ENCODE data around the gene MYG1.
A peak's percentile ranks its signal among the peaks of the same experiment; 100 is the strongest.
"Not testable (repeated sequence)": the region's sequence is repeated elsewhere in the genome, so short reads cannot be mapped to it uniquely, and the experiment has no call there.

Gene MYG1

DNA sequence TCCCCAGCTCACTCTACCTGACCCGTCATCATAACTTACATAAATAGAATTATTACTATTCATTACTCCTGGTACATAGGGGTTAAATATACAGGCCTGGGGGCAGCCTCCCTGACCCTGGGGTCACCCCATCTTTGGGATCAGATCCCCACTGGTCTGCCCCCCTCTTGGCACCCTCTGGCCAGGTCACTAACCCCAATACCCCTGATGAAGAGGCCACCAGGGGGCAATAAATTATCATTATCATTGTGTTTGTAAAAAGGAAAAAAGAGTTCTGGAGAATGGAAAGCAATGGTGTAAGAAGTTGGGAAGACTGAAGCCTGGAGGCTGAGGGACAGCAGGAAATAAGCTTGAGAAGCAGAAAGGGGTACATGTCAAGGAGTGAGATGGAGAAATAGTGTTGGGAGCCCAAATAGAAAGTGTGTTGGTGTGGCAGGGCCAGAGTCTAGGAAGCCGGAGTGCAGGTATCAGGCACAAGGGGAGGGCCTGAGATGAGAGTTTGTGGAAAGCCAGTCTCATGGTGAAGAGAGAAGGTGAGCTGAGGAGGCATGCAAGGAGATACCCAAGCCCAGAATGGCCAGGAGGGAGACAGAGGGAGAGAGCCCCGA lies 28.0 kb downstream of the MYG1 start:
- no peak for DNase-seq (ENCODE audit: low spot score)

DNA sequence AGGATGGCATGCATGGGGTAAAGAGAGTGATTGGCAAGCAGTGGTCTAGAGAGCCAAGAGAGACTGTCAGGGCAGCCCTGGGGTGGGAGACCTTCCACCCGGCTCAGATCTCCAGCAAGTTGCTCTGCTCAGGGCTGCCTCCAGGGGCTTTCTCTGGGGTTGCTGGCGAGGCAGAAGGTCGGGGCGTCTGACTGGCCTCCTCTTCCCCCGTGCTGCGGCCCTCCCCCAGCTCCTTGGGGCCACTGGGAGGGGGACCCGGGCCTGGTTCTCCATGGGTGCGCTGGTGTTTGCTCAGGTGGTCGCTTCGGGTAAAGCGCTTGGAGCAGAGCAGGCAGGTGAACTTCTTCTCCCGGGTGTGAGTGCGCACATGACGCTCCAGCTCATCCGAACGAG lies 28.5 kb downstream of the MYG1 start:
- DNase-seq (ENCODE audit: low spot score) = no peak

- no peak for DNase-seq (ENCODE audit: low spot score)
Measured at GRCh38 chr12:53330671-53331070, 31.2 kb downstream of the MYG1 start.

DNA sequence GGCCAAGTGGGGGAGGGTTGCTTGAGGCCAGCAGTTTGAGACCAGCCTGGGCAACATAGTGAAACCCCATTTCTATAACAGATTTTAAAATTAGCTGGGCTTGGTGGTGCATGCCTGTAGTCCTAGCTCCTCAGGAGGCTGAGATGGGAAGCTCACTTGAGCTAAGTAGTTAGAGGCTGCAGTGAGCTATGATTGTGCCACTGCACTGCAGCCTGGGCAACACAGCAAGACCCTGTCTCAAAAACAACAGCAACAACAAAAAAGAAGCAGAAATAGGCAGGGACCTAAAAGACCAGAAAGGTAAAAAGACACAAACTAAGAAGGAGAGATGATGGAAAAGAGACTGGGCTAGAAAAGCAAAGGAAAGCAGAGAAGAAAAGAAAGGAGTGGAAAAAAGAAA lies 32.8 kb downstream of the MYG1 start:
- not testable (repeated sequence) for DNase-seq (ENCODE audit: low spot score)

DNA sequence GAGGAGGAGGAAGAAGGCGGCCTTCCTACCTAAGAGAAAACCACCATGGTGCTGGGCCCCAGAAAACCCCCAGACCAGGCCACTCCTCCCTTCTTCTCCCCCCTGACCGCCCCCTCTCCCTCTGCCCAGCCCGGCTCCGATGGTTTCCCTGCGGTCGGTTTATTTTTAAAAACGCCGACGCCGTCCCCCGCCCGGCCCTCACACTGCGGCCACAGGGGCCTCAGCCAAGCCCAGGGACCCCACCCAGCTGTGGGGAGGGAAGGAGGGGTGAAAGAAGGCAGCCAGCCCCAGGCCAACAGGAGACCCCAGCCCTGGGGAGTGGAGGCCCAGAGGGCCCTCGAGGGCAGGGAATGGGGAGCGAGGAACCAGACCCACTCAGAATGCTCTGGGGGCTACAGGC lies 33.2 kb downstream of the MYG1 start:
- no peak for DNase-seq (ENCODE audit: low spot score)

- no peak for DNase-seq (ENCODE audit: low spot score)
Measured at GRCh38 chr12:53333289-53333688, 33.8 kb downstream of the MYG1 start.

DNA sequence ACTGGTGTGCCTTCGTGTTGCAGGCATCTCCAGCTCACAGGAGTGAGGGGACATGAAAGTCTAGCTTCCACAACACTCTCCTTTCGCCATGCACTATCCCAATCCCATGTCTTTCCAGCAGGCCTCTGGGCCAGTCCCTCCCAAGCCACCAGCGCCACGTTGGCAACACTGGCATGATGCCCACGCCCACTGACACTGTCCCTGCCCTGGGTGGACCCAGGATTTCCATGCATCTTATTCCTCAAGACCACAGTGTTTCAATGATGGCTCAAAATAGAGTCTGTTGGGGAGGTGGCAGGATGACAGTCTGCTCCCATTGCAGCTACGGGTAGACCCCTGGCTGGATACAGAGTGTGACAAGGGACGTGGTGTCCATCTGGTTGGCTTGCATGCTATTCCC lies 34.4 kb downstream of the MYG1 start:
- DNase-seq (ENCODE audit: low spot score) = no peak

DNA sequence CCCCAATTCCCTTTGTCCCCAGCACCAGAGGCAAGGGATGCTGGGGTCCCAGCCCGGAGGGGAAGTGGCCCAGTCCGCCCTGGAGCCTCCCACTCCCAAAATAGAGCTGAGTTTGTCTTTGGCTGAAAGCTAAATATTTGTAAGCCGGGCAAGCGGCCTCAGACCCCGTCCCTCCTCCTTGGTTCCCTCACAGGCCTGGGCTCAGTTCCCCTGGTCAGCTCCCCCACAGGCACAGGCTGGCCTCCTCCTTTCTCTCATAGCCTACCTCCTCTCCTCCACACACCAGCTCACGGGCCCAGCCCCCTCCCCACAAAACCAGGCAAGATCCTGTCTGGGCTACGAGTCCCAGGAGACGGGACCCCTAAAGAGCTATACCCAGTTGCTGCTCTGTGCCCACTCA lies 35.3 kb downstream of the MYG1 start:
- DNase-seq (ENCODE audit: low spot score) = no peak

DNA sequence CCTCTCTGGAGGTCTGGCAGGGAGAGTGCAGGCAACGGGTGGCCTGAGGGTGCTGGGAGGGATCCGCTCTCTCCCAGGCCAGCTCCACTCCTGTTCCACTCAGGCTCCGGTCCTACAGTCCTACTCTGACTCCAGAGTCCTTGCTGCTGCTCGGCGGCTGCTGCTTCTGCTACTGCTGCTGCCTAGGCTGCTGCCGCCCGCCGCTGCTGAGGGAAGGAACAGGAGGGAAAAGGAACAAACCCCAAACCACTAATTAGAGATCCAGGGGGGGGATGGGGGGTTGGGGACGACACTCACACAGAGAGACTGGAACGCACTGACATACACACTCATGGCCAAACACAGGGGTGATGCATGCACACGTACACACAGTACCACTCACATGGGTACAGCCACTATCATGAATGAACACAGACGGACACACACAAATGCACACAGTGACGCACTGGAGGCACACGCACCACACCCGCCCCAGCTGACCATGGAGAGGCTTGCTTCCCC lies 36.7 kb downstream of the MYG1 start, which contains the start of gene SP7:
Gene SP7 (minus strand): TSS at position 174 of the 501 bp plus-strand sequence. CDS start 708 bp downstream, outside the sequence.
- no peak for DNase-seq (ENCODE audit: low spot score)

DNA sequence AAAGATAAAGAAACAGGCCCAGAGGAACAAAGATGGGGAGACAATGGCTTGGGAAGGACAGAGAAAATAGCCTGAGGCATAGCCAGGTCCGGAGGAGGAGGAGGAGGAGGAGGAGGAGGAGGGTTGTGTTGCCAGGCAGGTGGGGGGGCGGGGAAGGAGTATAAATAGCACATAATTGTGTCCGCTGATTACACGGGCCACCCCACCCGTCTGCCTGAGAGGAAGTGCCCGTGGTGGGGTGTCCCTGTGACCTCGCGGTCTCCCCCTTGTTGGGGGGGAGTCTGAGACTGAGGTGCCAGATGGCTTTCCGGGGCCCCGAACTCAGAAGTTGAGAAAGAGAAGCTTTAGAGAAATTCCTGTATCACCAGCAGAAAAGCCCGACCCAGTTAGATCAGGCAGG lies 38.5 kb downstream of the MYG1 start:
- DNase-seq (ENCODE audit: low spot score) = no peak

GRCh38 chr12:53338916-53339315 lies 39.4 kb downstream of the MYG1 start:
- no peak for DNase-seq (ENCODE audit: low spot score)

DNA sequence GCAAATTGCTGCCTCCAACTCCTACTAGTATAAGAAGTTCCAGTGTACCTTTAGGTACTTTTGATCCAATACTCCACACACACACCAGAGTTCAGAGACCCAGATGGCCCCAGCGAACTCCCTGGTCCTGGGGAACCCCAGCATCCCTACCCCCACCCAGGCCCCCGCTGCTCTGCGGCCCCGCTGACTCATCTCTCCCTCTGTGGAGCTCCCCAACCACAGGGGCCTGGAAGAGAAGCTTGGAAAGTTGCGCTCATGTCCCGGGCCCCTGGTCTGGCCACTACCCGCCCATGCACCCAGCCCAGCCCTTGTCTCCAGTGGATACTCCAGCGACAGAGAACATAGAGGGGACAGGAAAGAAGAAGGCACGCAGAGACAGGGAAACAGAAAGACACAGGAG lies 40.9 kb downstream of the MYG1 start:
- no peak for DNase-seq (ENCODE audit: low spot score)

DNA sequence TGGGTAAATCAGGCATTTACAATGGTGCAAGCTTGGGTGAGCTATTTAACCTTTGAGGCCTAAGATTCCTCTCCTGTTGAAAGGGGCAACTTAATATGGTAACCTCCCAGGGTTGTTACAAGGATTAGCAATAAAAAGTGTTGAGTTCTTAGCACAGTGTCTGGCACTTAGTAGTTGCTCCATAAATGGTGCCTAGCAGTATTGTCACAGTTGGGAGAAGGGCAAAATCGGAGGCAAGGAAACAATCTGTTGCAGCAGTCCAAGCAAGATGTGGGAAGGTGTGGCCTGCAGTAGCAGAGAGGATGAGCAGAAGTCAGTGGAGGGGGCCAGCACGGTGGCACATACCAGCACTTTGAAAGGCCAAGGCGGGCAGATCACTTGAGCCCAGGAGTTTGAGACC lies 44.0 kb downstream of the MYG1 start:
- DNase-seq (ENCODE audit: low spot score) = no peak

- no peak for DNase-seq (ENCODE audit: low spot score)
Measured at GRCh38 chr12:53343969-53344368, 44.5 kb downstream of the MYG1 start.

GRCh38 chr12:53344487-53344823 lies 45.0 kb downstream of the MYG1 start:
- no peak for DNase-seq (ENCODE audit: low spot score)

DNA sequence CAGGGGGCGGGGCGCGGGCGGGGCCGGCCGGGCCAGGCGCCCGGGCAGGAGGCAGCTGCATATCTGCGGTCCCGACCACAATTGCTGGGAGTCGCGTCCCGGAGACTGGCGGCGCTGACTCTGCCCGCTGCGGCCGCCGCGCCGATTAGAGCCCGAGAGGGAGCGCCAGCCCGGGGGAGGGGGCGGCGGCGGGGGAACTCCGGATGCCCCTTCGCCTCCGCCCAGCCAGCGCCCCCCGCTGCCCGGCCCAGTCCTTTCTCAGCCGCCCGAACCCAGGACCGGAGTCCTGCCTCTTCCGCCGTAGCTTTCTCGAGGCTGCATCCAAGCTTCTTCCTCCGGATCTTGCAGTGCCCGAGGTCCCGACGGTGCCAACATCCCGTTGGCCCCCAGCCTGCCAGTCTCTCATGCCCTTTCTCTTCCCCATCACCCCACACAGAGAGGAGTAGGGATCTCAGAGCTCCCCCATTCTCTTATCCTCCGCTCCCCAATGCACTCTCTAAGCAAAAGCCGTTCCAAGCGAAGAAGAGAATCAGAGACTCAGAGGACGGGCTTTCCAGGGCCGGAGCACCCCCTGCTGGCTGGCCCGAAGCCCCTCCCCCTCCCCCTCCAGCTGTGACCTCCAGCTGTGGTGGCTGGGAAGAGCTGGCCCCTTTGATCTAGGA lies 45.5 kb downstream of the MYG1 start:
- peak; percentile 76 for DNase-seq (ENCODE audit: low spot score)

DNA sequence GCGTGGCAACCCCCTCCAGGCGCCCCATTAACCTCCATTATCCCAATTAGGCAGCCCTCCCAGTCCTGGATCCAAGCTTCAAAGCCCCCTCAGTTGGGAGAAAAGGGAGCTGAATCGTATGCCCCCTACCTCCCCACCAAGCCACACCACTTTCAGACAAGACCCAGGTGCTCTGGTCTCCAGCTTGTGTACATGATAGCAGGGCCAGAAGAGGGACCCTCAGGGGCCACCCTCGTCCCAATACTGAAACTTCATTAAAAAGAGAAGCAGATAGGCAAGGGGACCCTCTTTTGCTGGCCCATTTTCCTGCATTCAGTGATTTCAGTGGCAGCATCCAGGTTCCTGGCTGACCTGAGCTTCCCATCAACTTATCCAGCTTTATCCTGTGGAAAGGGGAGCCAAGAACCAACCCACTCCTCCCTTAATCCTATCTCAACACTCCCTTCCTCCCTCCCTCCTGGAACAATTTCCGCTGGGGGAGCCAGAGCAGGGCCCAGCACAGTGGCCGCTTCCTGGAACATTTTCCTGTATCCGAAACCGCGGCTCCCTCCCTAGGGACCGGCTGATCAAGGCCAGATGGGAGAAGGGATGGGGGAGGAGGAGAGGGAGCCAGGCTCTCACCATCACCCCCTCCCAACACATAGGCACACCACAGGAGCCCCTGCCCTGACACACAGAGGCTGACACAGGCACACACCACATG lies 46.1 kb downstream of the MYG1 start:
- DNase-seq (ENCODE audit: low spot score) = no peak

DNA sequence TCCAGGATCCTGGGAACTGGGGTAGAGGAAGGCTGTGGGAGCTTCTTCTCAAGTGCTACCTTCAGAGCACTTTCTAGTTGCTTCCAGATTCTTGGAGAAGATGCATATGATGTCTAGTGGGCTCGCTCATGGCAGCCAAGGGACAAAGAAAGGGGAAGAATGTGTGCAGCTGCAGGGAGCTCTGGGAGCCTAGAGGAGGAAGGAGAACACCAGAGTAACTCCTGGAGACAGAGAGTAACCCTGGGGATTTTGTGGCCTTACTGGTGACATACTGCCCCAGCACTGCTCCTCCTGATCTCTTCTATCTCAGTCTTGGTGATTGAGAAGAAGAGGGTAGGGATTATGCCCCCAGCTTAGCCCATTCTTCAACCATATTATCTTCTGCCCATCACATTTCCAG lies 47.0 kb downstream of the MYG1 start:
- DNase-seq (ENCODE audit: low spot score) = no peak

DNA sequence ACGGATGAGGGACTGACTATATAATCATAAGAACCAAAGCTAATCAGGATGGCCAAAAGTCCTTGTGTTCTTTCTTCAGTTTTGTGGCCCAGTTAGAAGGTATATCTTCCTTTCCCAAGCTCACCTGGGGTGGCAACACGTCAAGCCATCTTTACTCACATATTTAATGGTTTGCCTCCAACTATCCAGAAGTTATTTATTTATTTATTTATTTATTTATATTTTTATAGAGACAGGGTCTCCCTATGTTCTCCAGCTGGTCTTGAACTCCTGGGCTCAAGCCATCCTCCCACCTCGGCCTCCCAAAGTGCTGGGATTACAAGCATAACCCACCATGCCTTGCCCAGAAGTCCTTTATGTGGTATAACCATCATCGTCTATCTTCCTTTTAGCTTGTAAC lies 48.4 kb downstream of the MYG1 start:
- DNase-seq (ENCODE audit: low spot score) = no peak

GRCh38 chr12:53352331-53353256 lies 53.1 kb downstream of the MYG1 start:
- peak; percentile 93 for DNase-seq (ENCODE audit: low spot score)

- no peak for DNase-seq (ENCODE audit: low spot score)
Measured at GRCh38 chr12:53353257-53353655, 53.8 kb downstream of the MYG1 start.

DNA sequence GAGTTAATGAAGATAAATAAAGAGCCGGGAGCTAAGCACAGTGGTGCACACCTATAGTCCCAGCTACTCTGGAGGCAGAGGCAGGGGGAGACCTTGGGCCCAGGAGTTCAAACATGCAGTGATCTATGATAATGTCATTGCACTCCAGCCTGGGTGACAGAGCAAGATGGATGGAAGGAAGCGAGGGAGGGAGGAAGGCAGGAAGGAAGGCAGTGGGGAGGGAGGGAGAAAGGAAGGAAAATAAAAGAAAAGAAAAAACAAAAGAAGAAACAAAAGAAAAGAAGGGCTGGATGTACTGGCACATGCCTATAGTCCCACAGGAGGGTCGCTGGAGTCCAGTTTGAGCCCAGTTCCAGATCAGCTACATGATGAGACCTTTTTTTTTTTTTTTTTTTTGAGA lies 55.6 kb downstream of the MYG1 start:
- DNase-seq (ENCODE audit: low spot score) = no peak
